ENCODE measurements around the gene NFYC. TPM values are rescaled to one million over a fixed set of nuclear protein-coding genes. Genes with fewer than 3 reads are reported as not detected.
A peak's percentile ranks its signal among the peaks of the same experiment; 100 is the strongest.

NFYC gene
- total RNA-seq, 2 donors from 2014 or later = 57.0 to 75.1 TPM

GRCh38 chr1:40665335-40666171 is 26.0 kb upstream of the NFYC start, which contains the start of gene RIMS3:
Gene RIMS3 (minus strand): TSS chr1:40665682. CDS start chr1:40641925, 23,757 bp downstream.
- no peaks in the 10 kb centered on the region for H3K27me3 ChIP-seq
- H3K36me3 ChIP-seq = no peaks in the 10 kb centered on the region
- peak within 1 kb of the TSS; percentile 52 to 61 for H3K27ac ChIP-seq
- no peaks in the 10 kb centered on the region for H3K9me3 ChIP-seq
- no peak for TF ChIP-seq CTCF (IDR thresholded peaks at IDR 0.05)
- peaks cover 0 to 31% of the 10 kb centered on the region in 2 donors for H3K4me1 ChIP-seq
- peak within 1 kb of the TSS; percentile 67 to 77 for H3K4me3 ChIP-seq
- DNase-seq (ENCODE audit: low spot score) = peak; percentile 71

GRCh38 chr1:40668769-40669525 is 22.6 kb upstream of the NFYC start:
- Histone ChIP-seq H3K36me3 (no peaks in the 10 kb centered on the region), H3K9me3 (no peaks in the 10 kb centered on the region), H3K4me3 (no peak overlapping the region), H3K4me1 (peaks cover 0 to 18% of the 10 kb centered on the region in 2 donors), H3K27ac (no peak overlapping the region), H3K27me3 (no peaks in the 10 kb centered on the region)
- peak; percentile 68 for DNase-seq (ENCODE audit: low spot score)
- TF ChIP-seq CTCF (IDR thresholded peaks at IDR 0.05) = peak; percentile 95 to 97

- no peak for DNase-seq (ENCODE audit: low spot score)
- Histone ChIP-seq H3K9me3 (no peaks in the 10 kb centered on the region), H3K27me3 (no peaks in the 10 kb centered on the region), H3K27ac (no peak overlapping the region), H3K4me1 (peaks cover 0 to 6% of the 10 kb centered on the region in 2 donors), H3K36me3 (no peaks in the 10 kb centered on the region), H3K4me3 (no peak overlapping the region)
- no peak for TF ChIP-seq CTCF (IDR thresholded peaks at IDR 0.05)
Observed at GRCh38 chr1:40673452-40673851, 18.1 kb upstream of the NFYC start.

GRCh38 chr1:40676501-40676900 is 15.0 kb upstream of the NFYC start:
- TF ChIP-seq CTCF (IDR thresholded peaks at IDR 0.05) = no peak
- Histone ChIP-seq H3K9me3 (no peaks in the 10 kb centered on the region), H3K4me3 (no peak overlapping the region), H3K27ac (no peak overlapping the region), H3K36me3 (no peaks in the 10 kb centered on the region), H3K27me3 (no peaks in the 10 kb centered on the region), H3K4me1 (peaks cover 0 to 6% of the 10 kb centered on the region in 2 donors)
- no peak for DNase-seq (ENCODE audit: low spot score)

- no peaks in the 10 kb centered on the region for H3K27me3 ChIP-seq
- no peaks in the 10 kb centered on the region for H3K9me3 ChIP-seq
- H3K4me3 ChIP-seq = no peak overlapping the region
- H3K4me1 ChIP-seq = peaks cover 0 to 6% of the 10 kb centered on the region in 2 donors
- no peak for DNase-seq (ENCODE audit: low spot score)
- no peak overlapping the region for H3K27ac ChIP-seq
- TF ChIP-seq CTCF (IDR thresholded peaks at IDR 0.05) = no peak
- H3K36me3 ChIP-seq = no peaks in the 10 kb centered on the region
Observed at GRCh38 chr1:40679165-40679953, 12.1 kb upstream of the NFYC start.
